K562 (cell line): ENCODE results near the gene CYP2D6.

Experiments
- BHLHE40 ChIP-seq: IDR thresholded peaks from 2 replicates; pipeline ENCODE4 v1.6.1; 2011; ENCODE audit warnings: low read length, improper control_type of control experiment
- HCFC1 ChIP-seq: IDR thresholded peaks from 2 replicates; pipeline ENCODE4 v1.6.1; 2012; ENCODE audit warnings: low read depth, low read length, improper control_type of control experiment
- POLR2B ChIP-seq: fragments of 450-650 bp; IDR thresholded peaks from 2 replicates; pipeline ENCODE4 v1.6.1; 2018; ENCODE audit warnings: low read depth; ENCODE audit not compliant: partially characterized antibody
- PTBP1 ChIP-seq: fragments of 200-400 bp; formaldehyde crosslinking; IDR thresholded peaks from 2 replicates; pipeline ENCODE4 v1.6.1; 2017; ENCODE audit warnings: low read depth, low read length
- TAF7 ChIP-seq: fragments of 450-650 bp; IDR thresholded peaks from 2 replicates; pipeline ENCODE4 v1.6.1; 2016; ENCODE audit warnings: missing genetic modification characterization, missing compliant biosample characterization
- TF ChIP-seq, protein P1 (sequence below), 3 experiments: IDR thresholded peaks in 2 of 3; conservative IDR thresholded peaks in 1 of 3; 2 replicates each; pipeline ENCODE4 v1.5.1; 2011 to 2012; ENCODE audit warnings: low read length in 3 of 3, mild to moderate bottlenecking in 3 of 3, control low read depth in 2 of 3, improper control_type of control experiment in 1 of 3, inconsistent platforms in 1 of 3, low read depth in 1 of 3, mixed read lengths in 1 of 3, moderate library complexity in 1 of 3; ENCODE audit not compliant: insufficient read depth in 2 of 3
- TF ChIP-seq, protein P2 (sequence below), 3 experiments: fragments of 200-800 bp in 1 of 3; sonication (Bioruptor generic) in 1 of 3; sonication (generic) in 1 of 3; formaldehyde crosslinking in 1 of 3; IDR thresholded peaks; 2 replicates each; pipeline versions ENCODE4 v1.6.1 to v1.8.0; 2016 to 2022; ENCODE audit warnings: mild to moderate bottlenecking in 2 of 3, missing compliant biosample characterization in 2 of 3, missing genetic modification characterization in 2 of 3, missing genetic modification reagents in 1 of 3

DNA sequence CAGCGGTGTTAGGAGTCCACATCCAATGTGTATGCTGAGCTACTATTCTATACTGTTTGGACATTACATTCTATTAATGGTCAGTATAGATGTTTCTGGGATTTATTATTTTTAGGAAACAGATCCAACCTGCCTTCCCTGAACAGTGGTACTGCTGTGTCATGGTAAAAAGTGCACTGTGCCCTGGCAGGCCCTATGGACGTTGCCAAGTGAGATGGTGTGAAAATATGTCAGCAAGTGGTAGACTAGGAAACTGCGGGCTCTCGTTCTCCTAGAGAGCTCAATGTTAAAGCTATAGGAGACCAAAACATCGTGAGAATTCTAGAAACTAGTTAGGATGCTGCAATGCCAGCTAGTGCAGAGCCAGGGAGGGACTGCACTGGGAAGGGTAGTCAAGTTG, 26.0 kb upstream of the CYP2D6 start:
- TF ChIP-seq TAF7 (tag) = no peak
- TF ChIP-seq, protein P1, sequence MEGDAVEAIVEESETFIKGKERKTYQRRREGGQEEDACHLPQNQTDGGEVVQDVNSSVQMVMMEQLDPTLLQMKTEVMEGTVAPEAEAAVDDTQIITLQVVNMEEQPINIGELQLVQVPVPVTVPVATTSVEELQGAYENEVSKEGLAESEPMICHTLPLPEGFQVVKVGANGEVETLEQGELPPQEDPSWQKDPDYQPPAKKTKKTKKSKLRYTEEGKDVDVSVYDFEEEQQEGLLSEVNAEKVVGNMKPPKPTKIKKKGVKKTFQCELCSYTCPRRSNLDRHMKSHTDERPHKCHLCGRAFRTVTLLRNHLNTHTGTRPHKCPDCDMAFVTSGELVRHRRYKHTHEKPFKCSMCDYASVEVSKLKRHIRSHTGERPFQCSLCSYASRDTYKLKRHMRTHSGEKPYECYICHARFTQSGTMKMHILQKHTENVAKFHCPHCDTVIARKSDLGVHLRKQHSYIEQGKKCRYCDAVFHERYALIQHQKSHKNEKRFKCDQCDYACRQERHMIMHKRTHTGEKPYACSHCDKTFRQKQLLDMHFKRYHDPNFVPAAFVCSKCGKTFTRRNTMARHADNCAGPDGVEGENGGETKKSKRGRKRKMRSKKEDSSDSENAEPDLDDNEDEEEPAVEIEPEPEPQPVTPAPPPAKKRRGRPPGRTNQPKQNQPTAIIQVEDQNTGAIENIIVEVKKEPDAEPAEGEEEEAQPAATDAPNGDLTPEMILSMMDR (IDR thresholded peaks at IDR 0.05 in 2 of 3, conservative IDR thresholded peaks at IDR 0.05 in 1 of 3; ENCODE audit: insufficient read depth in 2 of 3, low read depth in 1 of 3, low read length in 3 of 3) = no peak
- TF ChIP-seq, protein P2, sequence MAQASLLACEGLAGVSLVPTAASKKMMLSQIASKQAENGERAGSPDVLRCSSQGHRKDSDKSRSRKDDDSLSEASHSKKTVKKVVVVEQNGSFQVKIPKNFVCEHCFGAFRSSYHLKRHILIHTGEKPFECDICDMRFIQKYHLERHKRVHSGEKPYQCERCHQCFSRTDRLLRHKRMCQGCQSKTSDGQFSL (CRISPR knock-in tag; IDR thresholded peaks at IDR 0.05) = no peak
- TF ChIP-seq, protein P2 (tag; IDR thresholded peaks at IDR 0.05) = no peak
- TF ChIP-seq HCFC1 = no peak
- no peak for TF ChIP-seq BHLHE40
- TF ChIP-seq POLR2B = no peak
- no peak for TF ChIP-seq PTBP1
